HG03039 (cell line): ENCODE measurements around the gene RORC.
A peak's percentile ranks its signal among the peaks of the same experiment; 100 is the strongest.
"Not testable (repeated sequence)": the region's sequence is repeated elsewhere in the genome, so short reads cannot be mapped to it uniquely, and the experiment has no call there.

Source experiments
- ATAC-seq: cut with Tn5 transposase; IDR thresholded peaks from one replicate; pipeline ENCODE4 v1.9.1; 2021; ENCODE audit warnings: mild to moderate bottlenecking, moderate library complexity; ENCODE audit not compliant: unreplicated experiment

The RORC gene

DNA sequence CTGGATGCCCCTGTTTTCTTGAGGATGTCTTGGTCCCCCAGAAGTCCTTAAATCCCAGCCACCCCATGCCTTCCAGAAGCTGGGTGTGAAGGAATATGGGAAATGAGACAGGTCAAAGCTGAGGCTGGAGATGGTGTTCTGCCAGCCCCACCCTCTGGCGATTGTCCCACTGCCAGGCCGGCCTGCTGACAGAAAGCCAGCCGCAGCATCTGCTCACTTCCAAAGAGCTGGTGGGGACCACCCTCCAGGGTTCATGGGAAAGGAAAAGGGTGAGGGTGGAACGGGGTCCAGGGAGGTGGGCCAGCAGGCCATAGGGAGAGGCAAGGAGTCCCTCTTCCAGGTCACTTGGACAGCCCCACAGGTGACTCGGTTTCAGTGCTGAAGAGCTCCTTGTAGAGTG, 24.5 kb downstream of the RORC start:
- ATAC-seq: no peak

DNA sequence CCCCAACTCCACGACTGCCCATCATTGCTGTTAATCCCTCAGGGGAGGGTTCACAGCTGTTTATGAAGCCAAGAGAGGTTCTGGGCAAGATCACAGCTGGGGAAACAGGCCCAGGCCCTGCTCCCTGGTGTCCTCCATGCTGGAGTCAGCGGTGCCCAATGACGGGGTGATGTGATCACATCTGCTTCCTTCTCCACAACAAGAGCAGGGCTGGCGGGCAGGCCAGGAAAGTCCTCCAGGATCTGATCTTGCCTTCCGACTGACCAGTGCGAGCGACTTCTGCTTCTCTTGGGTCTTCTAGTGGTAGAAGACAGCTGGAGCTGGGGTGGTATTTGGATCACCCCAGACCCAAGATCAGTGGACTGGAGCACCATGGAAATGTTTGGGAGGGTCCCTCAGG, 25.4 kb downstream of the RORC start:
- ATAC-seq: no peak

DNA sequence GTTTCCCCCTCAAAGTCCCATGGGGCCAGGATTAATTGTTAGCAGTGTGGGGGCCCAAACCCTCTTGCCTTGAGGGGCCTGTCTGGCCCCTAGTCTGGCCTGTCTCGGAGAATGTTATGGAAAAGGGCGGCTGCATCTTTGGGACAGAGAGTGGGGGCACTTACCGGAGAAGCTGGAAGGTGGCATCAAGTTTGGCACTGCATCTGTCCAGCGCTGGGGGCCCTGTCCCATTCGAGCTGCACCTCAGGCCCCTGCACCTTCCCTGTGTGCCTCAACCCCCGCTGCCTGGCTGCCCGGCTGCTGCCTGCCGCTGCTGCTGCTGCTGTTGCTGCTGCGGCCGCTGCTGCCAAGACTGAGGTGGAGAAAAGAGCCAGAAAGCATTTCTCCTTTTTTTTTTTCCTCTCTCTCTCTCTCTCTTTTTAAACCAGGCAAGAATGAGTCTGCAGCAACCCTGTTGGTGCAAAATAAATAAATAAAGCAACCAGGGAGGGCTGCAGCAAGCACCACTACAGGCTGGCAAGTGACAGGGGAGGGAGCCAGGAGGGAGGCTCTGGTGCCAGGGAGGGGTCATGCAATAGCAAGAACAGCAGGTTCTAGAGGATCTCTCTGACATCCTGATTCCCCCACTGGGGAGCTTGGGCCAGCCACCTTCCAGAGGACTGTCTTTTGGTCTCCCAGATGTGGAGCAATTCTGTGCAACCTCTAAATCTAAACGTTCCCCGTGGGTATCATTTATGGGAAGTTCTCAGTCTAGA, 26.4 kb downstream of the RORC start, which contains the start of gene LINGO4:
Gene LINGO4 (minus strand): TSS at position 354 of the 755 bp plus-strand sequence. CDS start 2,715 bp downstream, outside the sequence.
- no peak for ATAC-seq

DNA sequence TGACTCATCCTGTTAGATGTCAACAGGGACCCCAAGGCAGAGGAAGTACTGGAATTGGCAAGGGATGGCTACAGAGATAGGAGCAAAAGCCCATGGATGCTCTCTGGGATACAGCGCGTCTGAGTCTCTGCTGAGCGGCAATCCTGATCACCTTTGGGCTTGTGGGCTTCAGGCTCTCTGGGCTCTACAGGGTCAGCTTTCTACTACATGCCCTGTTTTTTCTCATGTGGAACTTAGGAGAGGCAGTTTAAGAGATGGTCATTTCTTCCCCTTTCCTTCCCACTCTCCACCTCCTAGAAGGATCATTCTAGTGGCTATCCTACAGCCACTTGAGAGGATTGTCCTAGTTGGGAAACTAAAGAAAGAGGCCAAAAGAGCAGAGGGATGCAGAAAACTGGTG, 27.7 kb downstream of the RORC start:
- no peak for ATAC-seq

DNA sequence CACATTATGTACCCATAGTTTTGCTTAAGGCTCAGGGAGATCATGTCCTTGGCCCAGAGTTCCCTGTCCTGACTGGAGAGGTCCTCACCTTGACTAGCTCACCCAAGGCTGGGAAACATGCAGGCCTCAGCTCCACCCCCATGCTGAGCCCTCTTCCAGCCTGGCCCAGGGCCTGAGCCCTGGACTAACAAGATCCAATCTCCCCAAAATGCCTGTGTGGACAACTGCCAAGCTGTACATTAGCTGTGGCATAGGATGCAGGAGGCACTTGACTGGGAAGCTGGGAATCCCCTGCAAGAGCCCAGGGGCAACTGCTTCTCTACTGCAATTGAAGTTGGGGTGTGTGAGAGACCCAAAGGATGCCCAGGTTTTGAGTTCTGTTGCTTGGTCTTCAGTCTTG, 28.4 kb downstream of the RORC start:
- no peak for ATAC-seq

DNA sequence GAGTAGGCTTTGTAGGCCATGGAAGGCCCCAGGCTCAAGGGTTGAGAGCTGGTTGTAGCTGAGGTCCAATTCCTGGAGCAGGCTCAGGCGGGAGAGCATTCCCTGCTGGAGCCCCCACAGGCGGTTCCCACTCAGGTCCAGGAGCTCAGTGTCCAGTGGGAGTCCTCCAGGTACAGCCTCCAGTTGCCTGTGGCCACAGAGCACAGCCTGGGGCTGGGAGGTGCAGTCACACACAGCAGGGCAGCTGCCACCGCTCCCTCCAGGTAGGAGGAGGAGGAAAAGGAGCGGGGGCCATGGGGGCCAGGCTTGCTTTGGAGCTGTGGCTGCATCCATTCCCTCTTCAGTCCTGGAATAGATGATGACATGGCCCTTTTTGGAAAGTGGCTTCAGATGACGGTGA, 29.2 kb downstream of the RORC start:
- ATAC-seq: no peak

DNA sequence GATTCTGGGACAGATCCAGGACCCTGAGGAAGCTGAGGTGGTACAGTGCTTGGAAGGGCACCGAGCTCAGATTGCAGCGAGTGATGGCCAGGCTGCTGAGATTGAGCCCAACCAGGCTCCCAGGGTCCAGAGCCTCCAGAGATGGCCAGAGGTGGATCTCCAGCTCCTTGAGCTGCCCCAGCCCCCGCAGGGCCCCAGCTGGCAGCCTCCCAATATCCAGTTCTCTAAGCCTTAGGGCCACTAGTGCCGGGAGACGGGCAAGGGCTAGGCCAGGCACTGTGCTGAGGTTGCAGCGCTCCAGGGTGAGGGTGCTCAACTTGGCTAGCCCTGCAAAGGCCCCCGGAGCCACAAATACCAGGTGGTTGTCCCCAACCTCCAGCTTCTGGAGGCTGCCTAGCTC, 29.8 kb downstream of the RORC start:
- no peak for ATAC-seq

DNA sequence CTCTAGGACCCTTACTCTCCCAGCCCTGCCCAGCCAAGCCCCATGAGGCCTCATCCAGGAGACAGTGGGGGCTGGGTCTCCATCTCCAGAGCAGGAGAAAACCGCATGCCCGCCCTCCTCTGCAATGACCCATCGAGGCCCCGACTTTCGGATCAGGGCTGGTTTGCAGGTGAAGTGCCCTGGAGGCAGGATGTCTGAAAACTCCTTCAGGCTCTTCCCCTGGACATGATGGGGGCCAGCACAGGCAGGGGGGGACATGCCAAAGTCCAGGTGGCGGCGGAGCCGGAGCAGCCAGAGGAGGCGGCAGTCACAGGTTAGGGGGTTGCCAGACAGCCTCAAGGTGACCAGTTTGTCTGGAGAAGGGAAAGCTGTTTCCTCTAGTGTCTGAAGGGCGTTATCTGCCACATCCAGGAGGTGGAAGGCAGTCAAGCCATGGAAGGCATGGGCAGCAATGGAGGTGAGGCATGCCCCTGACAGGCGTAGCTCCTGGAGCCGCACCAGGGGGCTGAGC, 30.2 kb downstream of the RORC start:
- no peak for ATAC-seq

DNA sequence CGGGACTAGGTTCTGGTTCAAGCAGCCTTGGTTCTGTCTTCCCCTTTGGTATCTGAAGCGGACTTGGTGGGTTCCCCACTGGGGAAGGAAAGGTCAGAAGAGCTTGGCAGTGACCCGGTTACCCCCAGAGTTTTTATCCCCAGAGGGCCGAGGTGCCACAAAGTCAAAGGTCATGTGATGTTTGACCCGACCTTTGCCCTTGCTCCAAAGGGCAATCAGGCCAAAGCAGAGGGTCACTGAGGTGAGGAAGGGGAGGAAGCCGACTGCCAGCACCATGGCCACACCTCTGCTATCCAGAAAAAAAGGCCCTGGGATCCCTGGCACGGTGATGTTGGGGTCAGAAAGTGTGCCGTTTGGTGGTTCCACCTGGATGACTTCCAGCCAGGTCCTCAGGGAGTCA, 30.8 kb downstream of the RORC start:
- no peak for ATAC-seq

DNA sequence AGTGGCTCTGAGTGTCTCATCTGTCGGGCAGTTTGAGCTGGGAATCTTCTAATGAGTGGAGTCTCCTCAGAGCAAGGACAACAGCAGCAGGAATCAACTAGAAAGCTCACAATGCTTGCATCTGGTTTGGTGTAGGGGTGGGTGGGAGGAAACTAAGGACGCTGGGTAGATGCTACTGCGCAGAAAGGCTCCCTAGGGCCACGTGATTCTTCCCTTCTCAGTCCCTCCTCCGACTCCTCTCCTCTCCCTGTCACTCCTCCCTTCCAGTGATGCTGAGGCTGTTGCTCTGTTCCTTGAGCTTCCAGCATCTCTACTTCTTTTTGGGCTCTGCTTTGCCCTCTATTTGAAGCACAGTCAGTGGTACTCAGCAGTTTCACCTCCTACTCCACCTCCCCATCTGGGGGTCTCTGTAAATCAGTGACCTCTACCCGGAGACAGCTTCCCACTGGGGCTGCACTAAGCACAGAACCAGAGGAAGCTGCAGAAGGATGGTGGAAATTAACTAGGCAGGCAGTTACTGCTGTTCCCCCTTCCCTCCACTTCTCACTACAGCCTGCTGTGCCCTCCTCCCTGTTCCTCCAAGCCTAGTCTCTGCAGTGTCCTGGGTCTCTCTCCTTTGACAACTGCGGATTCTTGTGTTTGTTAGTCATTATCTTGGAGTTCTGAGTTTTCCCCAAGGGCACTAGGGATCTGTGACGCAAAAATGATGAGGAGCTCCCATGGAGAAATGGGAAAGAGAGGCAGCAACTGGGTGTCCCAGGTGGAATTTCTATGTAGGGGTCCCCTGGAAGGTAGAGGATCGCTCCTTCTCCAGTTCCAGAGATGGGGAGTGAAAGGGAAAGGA, 32.2 kb downstream of the RORC start:
- no peak for ATAC-seq

DNA sequence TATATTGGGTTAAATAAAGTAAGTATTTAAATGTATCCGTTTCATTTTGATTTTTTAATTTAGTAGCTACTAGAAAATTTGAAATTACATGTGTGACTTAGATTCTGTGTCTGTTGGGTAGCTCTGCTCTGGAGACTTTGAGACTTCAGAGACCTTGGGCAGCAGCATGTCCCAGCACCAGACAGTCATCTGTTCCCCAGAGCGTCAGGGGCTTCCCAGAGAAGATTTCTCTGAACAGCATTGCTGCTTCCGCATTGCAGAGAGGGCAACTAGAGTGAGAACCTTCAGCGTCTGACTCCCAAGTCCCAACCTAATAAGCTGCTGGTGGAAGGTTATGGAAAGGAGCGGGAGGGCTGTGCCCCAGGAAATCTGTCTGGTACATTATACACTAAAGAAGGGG, 33.0 kb downstream of the RORC start:
- no peak for ATAC-seq

DNA sequence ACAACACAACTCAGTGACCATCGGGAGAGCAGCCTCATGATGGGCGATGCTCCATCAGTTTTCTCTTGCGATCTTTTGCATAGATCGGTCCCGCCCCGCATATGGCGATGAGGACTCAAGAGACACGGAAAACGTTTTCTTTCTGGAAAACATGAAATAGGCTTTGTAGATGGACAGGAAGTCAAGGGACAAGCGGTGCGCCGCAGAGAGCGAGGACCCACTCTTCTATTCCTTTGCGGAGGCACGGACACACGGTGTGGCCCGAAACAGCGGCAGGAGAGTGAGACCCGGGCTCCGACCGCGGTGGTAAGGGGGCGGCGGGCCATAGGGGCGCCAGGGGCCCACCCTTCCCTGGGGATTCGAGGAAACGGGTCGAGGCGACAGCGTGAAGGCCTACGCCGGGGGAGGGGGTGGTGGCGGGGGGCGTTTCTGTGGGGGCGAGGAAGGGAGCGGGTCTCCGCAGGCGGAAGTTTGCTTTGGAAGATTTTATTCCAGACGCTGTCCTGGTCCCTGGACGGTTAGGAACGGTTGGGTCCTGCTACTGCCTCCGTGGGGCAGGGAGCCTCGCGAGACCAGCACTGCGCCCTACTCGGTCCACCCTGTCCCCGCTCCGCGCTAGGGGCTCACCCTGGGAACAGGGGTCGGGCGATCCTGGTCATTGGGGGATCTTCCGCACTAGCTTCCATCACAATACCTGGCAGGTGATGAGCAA, 40.5 kb downstream of the RORC start:
- peak; percentile 8 for ATAC-seq

DNA sequence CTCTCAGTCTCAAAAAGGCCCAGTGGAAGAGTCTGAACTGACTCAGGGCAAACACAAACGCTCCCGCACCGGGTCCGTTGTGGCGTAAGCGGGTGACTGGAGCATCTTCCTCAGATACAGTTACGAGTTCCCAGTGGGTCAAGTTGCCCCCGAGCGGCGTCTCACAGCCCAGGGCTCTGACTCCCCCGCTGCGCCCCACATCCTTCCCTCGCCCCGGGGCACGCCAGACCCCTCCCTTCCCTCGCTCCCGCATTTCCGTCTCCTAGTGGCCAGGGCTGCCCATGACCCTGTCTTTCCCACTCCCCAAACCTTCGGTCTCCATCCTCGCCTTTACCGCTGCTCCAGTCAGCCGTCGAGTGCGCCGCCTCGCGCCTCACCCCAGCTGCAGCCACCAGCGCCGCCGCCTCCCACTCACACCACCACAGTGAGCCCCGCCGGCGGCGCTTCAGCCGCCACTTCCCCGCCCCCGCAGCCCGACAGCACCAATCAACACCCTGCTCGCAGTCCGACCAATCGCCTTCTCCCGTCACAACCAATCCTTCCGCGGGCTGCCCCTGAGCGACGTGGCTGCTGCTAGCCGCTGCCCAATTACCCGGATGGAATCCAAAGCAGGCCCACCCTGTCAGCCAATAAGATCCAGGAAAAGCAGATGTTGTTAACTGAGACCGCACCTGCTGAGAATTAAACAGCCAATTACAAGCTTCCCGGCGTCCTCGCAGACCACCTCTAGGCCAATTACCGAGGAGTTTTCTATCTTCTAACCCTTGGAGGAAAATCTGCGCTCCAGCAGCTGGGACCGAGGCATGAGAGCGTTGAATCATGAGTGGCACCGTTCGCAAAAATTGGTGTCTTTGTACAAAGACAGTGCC, 41.3 kb downstream of the RORC start, which contains the start of gene TDRKH:
Gene TDRKH (minus strand): TSS at position 430 of the 869 bp plus-strand sequence. CDS start 7,478 bp downstream, outside the sequence.
- ATAC-seq: peak; percentile 94

DNA sequence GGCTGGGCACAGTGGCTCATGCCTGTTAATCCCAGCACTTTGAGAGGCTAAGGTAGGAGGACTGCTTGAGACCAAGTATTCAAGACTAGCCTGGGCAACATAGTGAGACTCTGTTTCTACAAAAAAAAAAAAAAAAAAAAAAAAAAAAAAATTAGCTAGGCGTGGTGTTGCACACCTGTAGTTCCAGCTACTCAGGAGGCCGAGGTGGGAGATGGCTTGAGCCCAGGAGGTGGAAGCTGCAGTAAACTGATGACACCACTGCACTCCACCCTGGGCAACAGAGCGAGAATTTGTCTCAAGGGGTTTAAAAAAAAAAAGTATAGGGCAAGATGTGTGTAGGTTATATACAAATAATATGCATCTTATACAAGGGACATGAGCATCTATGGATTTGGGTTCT, 43.9 kb downstream of the RORC start:
- no peak for ATAC-seq

DNA sequence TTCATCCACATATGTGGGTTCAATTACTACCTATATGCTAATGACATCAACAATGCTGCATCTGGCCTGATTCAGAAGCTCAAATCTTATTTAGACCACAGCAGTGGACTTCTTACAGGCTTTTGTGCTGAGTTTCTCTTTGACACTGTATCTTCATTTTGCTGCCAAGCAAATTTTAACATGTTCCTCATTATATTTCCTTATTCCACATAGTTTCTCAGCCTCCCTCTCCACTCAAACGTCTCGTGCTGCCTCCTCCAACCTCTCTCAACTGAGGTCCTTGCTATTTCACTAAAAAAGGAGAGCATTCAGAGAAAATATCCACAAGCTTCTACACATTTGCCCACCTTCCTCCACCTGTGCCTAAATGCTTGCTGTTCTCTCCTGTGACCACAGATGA, 47.8 kb downstream of the RORC start:
- no peak for ATAC-seq

DNA sequence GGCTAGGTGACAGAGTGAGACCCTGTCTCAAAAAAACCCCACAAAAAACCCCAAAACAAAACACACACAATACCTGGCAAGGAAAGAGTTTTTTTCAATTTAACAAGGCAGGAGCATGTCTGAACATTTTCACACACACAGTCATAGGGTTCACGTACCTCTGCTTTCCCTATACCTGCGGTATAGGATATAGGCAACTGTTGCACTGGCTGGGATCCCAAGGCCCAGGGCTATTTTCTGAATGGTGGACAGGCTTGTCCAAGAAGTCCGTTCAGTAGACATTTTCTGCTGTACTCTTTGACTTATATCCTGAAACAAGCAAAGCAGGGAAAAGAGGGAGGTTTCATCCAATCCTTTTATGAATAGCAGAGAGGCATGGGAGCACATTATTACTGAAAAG, 48.9 kb downstream of the RORC start:
- ATAC-seq: no peak

DNA sequence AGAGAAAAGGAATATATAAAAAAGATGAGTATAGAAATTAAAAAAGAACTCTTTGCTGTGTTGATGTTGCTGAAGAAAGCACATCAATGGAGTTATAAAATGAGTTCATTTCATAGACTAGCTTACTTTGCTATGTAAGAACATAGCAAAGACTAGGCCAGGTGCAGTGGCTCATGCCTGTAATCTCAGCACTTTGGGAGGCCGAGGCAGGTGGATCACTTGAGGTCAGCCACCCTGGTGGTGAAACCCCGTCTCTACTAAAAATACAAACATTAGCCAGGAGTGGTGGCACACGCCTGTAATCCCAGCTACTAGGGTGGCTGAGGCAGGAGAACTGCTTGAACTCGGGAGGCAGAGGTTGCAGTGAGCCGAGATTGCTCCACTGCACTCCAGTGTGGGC, 49.6 kb downstream of the RORC start:
- ATAC-seq: not testable (repeated sequence)

DNA sequence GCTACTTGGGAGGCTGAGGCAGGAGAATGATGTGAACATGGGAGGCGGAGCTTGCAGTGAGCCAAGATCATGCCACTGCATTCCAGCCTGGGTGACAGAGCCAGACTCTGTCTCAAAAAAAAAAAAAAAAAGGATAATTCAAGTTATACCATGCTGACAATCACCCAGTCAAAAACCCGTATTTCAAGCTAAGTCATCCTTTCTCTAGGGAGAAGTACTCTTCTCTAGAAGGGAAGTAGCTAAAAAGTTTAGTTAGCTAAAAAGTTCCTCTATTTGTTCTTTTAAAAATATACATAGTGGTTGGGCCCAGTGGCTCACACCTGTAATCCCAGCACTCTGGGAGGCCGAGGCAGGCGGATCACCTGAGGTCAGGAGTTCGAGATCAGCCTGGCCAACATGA, 50.9 kb downstream of the RORC start:
- not testable (repeated sequence) for ATAC-seq

DNA sequence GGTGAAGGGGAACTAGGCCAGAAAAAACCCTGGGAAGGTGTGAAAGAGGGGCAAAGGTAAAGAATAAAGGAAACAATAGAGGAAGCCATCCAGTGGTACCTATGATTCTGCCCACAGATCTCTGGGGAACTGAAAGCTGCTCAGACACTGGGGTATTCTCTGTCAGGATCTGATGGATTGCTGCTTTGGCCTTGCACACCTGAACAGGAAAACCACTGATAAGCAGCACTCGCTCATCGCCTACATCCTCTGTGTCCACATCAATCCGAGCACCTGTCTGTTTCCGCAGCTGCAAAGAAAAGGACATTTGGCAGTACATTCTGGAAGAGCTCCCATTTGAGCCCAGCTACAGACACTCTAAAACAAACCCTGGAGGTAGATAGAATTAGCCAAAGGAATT, 51.8 kb downstream of the RORC start:
- no peak for ATAC-seq

DNA sequence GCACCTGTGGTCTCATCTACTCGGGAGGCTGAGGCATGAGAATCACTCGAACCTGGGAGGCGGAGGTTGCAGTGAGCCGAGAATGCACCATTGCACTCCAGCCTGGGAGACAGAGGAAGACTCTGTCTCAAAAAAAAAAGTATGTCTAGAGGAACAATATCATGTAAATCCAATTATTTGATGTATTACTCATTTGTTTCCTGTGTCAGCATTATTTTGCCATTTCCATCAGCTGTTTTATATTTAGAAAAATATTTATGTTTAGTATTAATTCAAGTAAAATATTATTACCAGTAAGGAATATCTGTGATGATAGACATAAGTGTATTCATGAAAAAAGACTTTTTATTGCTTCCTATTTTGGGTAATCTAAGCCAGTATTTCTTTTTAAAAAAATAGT, 54.3 kb downstream of the RORC start:
- ATAC-seq: no peak
